ENCODE measurements around the gene BORCS8.

GRCh38 chr19:19145684-19146608 lies 46.0 kb downstream of the BORCS8 start:
- TF ChIP-seq CTCF (conservative IDR thresholded peaks at IDR 0.05) = peak; percentile 95
- TF ChIP-seq ZFX (IDR thresholded peaks at IDR 0.05) = no peak

Data from C4-2B (cell line).